Mesodermal cell (in vitro differentiated cells): ENCODE results near the gene CELF5.

Source experiments
- H3K27ac ChIP-seq: 2 replicates; pipeline ENCODE4 v1.7.0; 2013; ENCODE audit warnings: mild to moderate bottlenecking, low read depth, low read length, moderate library complexity; ENCODE audit not compliant: severe bottlenecking
- H3K36me3 ChIP-seq: 2 replicates; pipeline ENCODE4 v1.7.1; 2013; ENCODE audit warnings: mild to moderate bottlenecking, low read length, moderate library complexity; ENCODE audit not compliant: control insufficient read depth, insufficient read depth
- H3K4me1 ChIP-seq: one replicate; pipeline ENCODE4 v1.7.1; 2013; ENCODE audit warnings: mild to moderate bottlenecking, low read length; ENCODE audit not compliant: insufficient read depth, control insufficient read depth, poor library complexity, severe bottlenecking
- H3K4me3 ChIP-seq: 2 replicates; pipeline ENCODE4 v1.7.0; 2013; ENCODE audit warnings: low read length, control low read depth, mild to moderate bottlenecking; ENCODE audit not compliant: insufficient read depth, poor library complexity, severe bottlenecking; ENCODE audit errors: extremely low read depth
- H3K9me3 ChIP-seq: 2 replicates; pipeline ENCODE4 v1.7.1; 2013; ENCODE audit warnings: mild to moderate bottlenecking, low read length, moderate library complexity; ENCODE audit not compliant: control insufficient read depth
- WGBS, 2 experiments: methylation state at CpG; one replicate each; pipeline ENCODE4 v1.1.5; 2013; ENCODE audit warnings: missing lambda C conversion rate in 2 of 2; ENCODE audit not compliant: insufficient coverage in 2 of 2; 5-methylcytosine and 5-hydroxymethylcytosine counted together

Gene CELF5

GRCh38 chr19:3192228-3192635 lies 32.2 kb upstream of the CELF5 start:
- WGBS, 2 experiments: 96 to 98% methylated on average over 29 to 32 of the region's 32 CpGs
- no peak overlapping the region for H3K27ac ChIP-seq
- H3K9me3 ChIP-seq: no peaks in the 10 kb centered on the region
- peaks cover 8% of the 10 kb centered on the region for H3K4me1 ChIP-seq
- peaks cover 61% of the 10 kb centered on the region for H3K36me3 ChIP-seq
- H3K4me3 ChIP-seq: no peak overlapping the region

DNA sequence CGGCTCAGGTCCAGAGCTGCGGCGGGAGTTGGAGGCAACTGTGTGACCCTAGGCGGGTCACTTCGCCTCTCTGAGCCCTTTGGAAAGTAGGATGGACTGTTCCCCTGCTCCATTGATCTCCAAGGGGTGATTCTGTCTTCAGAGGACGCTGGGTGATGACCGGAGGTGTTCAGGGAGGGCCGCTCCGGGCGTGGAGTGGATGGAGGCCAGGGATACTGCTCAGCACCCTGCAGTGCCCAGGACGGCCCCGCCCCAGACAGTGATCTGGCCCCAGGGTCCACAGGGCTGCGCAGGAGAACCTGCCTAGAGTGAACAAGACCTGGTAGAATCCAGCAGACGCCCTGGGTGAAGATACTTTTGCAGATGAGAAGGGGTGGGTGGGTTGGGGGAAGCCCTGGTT lies 31.8 kb upstream of the CELF5 start:
- no peaks in the 10 kb centered on the region for H3K9me3 ChIP-seq
- no peak overlapping the region for H3K4me3 ChIP-seq
- H3K27ac ChIP-seq: no peak overlapping the region
- H3K36me3 ChIP-seq: peaks cover 61% of the 10 kb centered on the region
- peaks cover 3% of the 10 kb centered on the region for H3K4me1 ChIP-seq
- WGBS, 2 experiments: 96 to 98% methylated on average over 10 to 13 of the region's 14 CpGs

- Histone ChIP-seq H3K27ac (no peak overlapping the region), H3K4me1 (peaks cover 3% of the 10 kb centered on the region), H3K4me3 (no peak overlapping the region), H3K9me3 (no peaks in the 10 kb centered on the region), H3K36me3 (peaks cover 56% of the 10 kb centered on the region)
- WGBS, 2 experiments: 94 to 96% methylated on average over 40 of the region's 40 CpGs
These were observed 31.0 kb upstream of the CELF5 start for GRCh38 chr19:3193256-3194105.

GRCh38 chr19:3194106-3195087 lies 30.1 kb upstream of the CELF5 start:
- Histone ChIP-seq H3K27ac (no peak overlapping the region), H3K9me3 (no peaks in the 10 kb centered on the region), H3K4me3 (no peak overlapping the region), H3K36me3 (peaks cover 53% of the 10 kb centered on the region), H3K4me1 (no peaks in the 10 kb centered on the region)
- 91 to 92% methylated on average over 16 to 17 of the region's 17 CpGs for WGBS, 2 experiments

GRCh38 chr19:3196064-3196932 lies 28.2 kb upstream of the CELF5 start:
- no peaks in the 10 kb centered on the region for H3K4me1 ChIP-seq
- no peaks in the 10 kb centered on the region for H3K9me3 ChIP-seq
- WGBS, 2 experiments: 92 to 96% methylated on average over 29 to 40 of the region's 42 CpGs
- H3K27ac ChIP-seq: no peak overlapping the region
- no peak overlapping the region for H3K4me3 ChIP-seq
- H3K36me3 ChIP-seq: peaks cover 43% of the 10 kb centered on the region

DNA sequence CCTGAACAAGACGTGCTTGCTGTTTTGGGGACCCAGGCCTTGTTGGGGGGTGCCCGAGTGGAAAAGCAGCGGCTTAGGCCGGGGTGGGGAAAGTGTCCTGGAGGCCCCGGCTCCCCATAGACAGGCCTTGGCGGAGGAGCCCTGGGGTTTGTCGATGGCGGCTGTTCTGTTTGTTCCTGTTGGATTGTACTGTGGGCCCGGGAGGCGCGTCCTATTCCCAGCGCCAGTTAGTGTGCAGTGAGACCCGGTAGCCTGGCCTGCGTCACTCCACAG lies 27.6 kb upstream of the CELF5 start:
- WGBS, 2 experiments: 96 to 97% methylated on average over 12 to 13 of the region's 14 CpGs
- H3K9me3 ChIP-seq: no peaks in the 10 kb centered on the region

DNA sequence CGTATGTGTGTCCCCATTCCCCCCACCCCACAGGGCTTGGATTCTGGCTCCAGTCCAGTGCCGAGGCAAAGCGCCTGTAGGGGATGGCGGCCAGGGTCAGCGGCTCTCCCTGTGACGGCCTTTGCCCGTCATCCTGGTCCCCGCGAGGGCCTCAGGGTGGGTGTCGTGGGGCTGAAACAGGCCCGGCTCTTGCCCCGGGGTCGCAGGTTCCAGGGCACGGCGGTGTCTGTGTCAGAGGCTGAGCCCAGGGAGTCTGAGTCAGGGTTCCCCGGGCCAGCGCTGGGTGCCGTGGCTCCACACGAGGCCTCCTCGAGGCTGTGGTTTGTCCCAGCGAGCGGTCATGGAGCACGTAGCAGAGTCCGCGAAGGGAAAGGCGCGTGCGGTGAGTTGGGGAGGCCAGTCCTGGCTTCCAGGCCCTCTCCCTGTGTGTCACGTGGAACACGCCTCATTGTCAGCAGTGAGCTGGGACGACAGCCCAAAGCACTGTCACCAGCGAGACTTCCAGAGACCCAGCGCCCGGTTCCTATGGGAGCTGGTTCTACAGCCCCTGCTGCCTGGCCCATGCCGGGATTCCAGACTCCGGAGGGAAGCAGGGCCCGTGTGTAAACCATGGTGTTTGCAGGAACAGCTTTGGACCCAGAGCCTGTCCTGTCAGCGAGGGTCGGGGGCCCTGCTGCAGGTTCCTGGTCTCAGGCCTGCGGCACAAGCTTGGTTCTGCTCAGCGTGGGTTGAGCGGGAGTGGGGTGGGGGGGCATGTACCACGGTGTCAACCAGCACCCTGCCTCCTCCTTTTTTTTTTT lies 25.4 kb upstream of the CELF5 start:
- no peak overlapping the region for H3K4me3 ChIP-seq
- no peak overlapping the region for H3K27ac ChIP-seq
- 95 to 96% methylated on average over 39 of the region's 43 CpGs for WGBS, 2 experiments
- peaks cover 52% of the 10 kb centered on the region for H3K36me3 ChIP-seq
- no peaks in the 10 kb centered on the region for H3K4me1 ChIP-seq
- no peaks in the 10 kb centered on the region for H3K9me3 ChIP-seq

More for the DNA sequence above, 27.6 kb upstream of the CELF5 start:
- no peaks in the 10 kb centered on the region for H3K4me1 ChIP-seq
- no peak overlapping the region for H3K4me3 ChIP-seq
- H3K36me3 ChIP-seq: peaks cover 44% of the 10 kb centered on the region
- no peak overlapping the region for H3K27ac ChIP-seq

DNA sequence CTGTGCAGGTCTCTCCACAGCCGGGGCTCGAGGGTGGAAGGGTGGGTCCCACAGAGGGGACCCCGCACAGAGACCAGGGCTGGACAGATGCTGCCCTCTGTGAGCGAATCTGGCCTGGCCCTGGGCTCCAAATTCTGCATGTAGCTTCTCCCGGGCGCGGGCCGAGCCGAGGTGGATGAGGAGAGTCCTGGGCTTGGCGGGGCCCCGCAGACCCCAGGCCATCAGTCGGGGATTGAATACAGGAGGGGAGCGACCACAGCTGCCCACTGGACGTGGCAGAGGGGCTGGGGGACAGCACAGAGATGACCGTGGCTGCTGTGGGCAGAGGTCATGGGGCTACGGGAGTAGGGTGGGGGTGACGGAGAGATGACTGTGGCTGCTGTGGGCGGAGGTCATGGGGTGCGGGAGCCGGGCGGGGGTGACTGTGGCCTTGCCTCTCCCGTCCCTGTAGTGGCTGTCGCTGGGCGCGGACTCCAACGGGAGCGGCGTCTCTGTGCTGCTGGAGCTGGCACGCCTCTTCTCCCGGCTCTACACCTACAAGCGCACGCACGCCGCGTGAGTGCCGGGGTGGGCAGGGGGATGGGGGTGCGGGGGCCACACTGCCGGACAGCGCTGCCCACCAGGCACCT lies 23.3 kb upstream of the CELF5 start:
- Histone ChIP-seq H3K4me3 (no peak overlapping the region), H3K27ac (no peak overlapping the region), H3K9me3 (no peaks in the 10 kb centered on the region), H3K36me3 (peaks cover 47% of the 10 kb centered on the region), H3K4me1 (no peaks in the 10 kb centered on the region)
- WGBS, 2 experiments: 91 to 96% methylated on average over 24 to 34 of the region's 39 CpGs

DNA sequence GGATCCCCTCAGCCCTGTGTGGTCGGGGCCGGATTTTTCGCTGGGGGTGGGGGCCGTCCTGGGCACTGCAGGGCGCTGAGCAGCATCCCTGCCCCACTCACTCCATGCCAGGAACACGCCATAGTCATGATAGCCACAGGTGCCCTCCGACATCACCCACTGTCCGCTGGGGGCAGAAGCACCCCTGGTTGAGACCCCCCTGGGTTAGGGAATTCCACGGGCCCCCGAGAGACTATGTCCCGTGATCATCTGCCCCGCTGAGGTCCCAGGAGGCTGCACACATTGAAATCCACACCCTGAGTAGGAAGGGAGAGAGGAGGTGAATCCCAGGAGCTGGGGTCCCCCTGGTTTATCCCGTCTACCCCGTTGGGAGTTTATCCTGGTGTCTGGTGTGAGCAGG lies 22.6 kb upstream of the CELF5 start:
- Histone ChIP-seq H3K36me3 (peaks cover 49% of the 10 kb centered on the region), H3K4me3 (no peak overlapping the region), H3K9me3 (no peaks in the 10 kb centered on the region), H3K4me1 (no peaks in the 10 kb centered on the region), H3K27ac (no peak overlapping the region)
- 95 to 99% methylated on average over 10 to 12 of the region's 14 CpGs for WGBS, 2 experiments
